Body of pancreas (tissue), 4 donors: ENCODE results near the gene PPIE. TPM values are rescaled to one million over a fixed set of nuclear protein-coding genes. Genes with fewer than 3 reads are reported as not detected.
"Not testable (repeated sequence)": the region's sequence is repeated elsewhere in the genome, so short reads cannot be mapped to it uniquely, and the experiment has no call there.

Source experiments
- ATAC-seq: fragments of 150-250 bp; one replicate; pipeline ENCODE4 v1.9.1; 2016
- DNase-seq, 4 donors: peaks; one replicate each; pipeline ENCODE4 v3.0.0-alpha.2; 2019
- H3K27ac ChIP-seq, 4 donors: fragments of 200-600 bp; sonication (generic); 1 replicate in 3 of 4; 2 replicates in 1 of 4; pipeline versions ENCODE4 v1.5.1 to v1.6.1; 2016 to 2019; ENCODE audit warnings: mild to moderate bottlenecking in 1 of 4, mixed read lengths in 1 of 4, moderate library complexity in 1 of 4
- H3K27me3 ChIP-seq, 2 donors: fragments of 200-600 bp; sonication (generic); one replicate each; pipeline ENCODE4 v1.6.0; 2016; ENCODE audit warnings: mild to moderate bottlenecking in 1 of 2
- H3K36me3 ChIP-seq, 2 donors: fragments of 200-600 bp; sonication (generic); replicated peaks in 1 of 2; 2 replicates each; pipeline ENCODE4 v1.5.1; 2016; ENCODE audit warnings: low read depth in 2 of 2; ENCODE audit not compliant: insufficient read depth in 1 of 2
- H3K4me1 ChIP-seq: fragments of 200-600 bp; sonication (generic); one replicate; pipeline ENCODE4 v1.6.0; 2016
- H3K4me3 ChIP-seq, 2 donors: fragments of 200-600 bp; sonication (generic); 1 replicate in 1 of 2; 2 replicates in 1 of 2; pipeline ENCODE4 v1.5.1; 2016 to 2019
- H3K9me3 ChIP-seq, 3 donors: fragments of 200-600 bp; sonication (generic); 1 replicate in 2 of 3; 2 replicates in 1 of 3; pipeline ENCODE4 v1.5.1; 2016
- POLR2A ChIP-seq, 3 donors: fragments of 450-650 bp; IDR thresholded peaks; one replicate each; pipeline ENCODE4 v1.6.1; 2016; ENCODE audit warnings: antibody characterized with exemption in 3 of 3, mild to moderate bottlenecking in 2 of 3
- WGBS, 2 donors: methylation state at CpG; one replicate each; pipeline ENCODE4 v1.1.5; 2017; 5-methylcytosine and 5-hydroxymethylcytosine counted together
- intact Hi-C: fragments of 100-400 bp; cut with DNase I; formaldehyde crosslinking; loops from one replicate; pipeline ENCODE4 v1.15.1; 2023
- total RNA-seq, 2 donors: library from RNA; depleted of rRNA; stranded (reverse); fragments of >200 nt; gene quantifications; one replicate each; pipeline ENCODE4 v1.1.0, GENCODE V29; 2016
- TF ChIP-seq, protein P1 (sequence below), 7 experiments: fragments of 450-650 bp in 4 of 7; fragments of 200-600 bp in 3 of 7; sonication (generic) in 3 of 7; IDR thresholded peaks; one replicate each; pipeline ENCODE4 v1.5.1; 2016 to 2019; ENCODE audit warnings: antibody characterized with exemption in 7 of 7

PPIE gene
- total RNA-seq, 2 donors from 2014 or later: 25.9 to 33.6 TPM

DNA sequence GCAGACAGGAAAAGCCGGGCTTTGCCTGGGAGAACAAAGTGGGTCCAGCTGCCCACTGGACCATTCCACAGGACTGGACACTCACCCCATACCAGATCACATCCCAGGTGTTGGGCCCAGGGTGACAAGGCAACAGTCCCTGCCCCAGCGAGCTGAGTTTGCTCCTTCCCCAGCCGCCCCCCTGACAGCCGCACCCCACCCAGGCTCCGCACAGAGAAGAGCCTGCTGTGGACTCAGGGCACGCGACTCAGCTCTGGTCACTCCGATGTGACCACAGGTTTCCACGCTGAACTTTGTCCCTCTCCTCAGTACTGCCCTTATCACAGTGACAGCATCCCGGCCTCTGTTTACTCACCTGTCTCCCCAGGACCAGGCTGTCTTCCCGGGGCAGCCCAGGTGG, 48.8 kb downstream of the PPIE start:
- no peaks in the 10 kb centered on the region for H3K36me3 ChIP-seq
- 45 to 65% methylated on average over 5 to 11 of the region's 11 CpGs for WGBS, 2 donors
- peaks cover 27% of the 10 kb centered on the region for H3K4me1 ChIP-seq
- intact Hi-C loops: no loop called here
- no peaks in the 10 kb centered on the region for H3K27me3 ChIP-seq
- TF ChIP-seq, protein P1, sequence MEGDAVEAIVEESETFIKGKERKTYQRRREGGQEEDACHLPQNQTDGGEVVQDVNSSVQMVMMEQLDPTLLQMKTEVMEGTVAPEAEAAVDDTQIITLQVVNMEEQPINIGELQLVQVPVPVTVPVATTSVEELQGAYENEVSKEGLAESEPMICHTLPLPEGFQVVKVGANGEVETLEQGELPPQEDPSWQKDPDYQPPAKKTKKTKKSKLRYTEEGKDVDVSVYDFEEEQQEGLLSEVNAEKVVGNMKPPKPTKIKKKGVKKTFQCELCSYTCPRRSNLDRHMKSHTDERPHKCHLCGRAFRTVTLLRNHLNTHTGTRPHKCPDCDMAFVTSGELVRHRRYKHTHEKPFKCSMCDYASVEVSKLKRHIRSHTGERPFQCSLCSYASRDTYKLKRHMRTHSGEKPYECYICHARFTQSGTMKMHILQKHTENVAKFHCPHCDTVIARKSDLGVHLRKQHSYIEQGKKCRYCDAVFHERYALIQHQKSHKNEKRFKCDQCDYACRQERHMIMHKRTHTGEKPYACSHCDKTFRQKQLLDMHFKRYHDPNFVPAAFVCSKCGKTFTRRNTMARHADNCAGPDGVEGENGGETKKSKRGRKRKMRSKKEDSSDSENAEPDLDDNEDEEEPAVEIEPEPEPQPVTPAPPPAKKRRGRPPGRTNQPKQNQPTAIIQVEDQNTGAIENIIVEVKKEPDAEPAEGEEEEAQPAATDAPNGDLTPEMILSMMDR (IDR thresholded peaks at IDR 0.05): no peak
- H3K27ac ChIP-seq: no peak overlapping the region
- DNase-seq (no peak), ATAC-seq (no peak)
- H3K9me3 ChIP-seq: no peaks in the 10 kb centered on the region
- H3K4me3 ChIP-seq: no peak overlapping the region

DNA sequence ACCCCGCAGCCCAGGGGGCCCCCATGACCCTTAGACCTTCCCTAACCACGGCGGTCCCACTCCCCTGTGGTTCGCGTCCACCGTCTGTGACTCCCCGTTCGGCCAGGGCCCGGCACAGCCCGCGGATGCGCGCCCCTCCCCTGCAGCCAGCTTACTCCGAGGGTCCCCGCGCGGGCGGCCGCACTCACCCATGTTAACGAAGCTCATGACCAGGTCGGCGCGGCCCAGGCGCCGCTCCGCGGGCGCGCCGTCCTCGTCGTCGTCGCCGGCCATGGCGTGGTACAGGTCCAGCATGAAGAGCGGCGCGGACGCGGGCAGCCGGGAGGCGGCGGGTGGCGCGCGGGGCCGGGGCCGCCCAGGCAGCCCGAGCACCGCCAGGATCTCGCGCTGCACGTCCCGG, 49.3 kb downstream of the PPIE start:
- H3K9me3 ChIP-seq, H3K36me3 ChIP-seq, H3K27ac ChIP-seq, H3K4me3 ChIP-seq, H3K27me3 ChIP-seq, intact Hi-C loops: not testable (repeated sequence)
- 3 to 30% methylated on average over 4 to 30 of the region's 55 CpGs for WGBS, 2 donors
- ATAC-seq (peak; percentile 21), DNase-seq (peak in 1 of 4 donors; percentile 30)
- H3K4me1 ChIP-seq: peaks cover 27% of the 10 kb centered on the region

DNA sequence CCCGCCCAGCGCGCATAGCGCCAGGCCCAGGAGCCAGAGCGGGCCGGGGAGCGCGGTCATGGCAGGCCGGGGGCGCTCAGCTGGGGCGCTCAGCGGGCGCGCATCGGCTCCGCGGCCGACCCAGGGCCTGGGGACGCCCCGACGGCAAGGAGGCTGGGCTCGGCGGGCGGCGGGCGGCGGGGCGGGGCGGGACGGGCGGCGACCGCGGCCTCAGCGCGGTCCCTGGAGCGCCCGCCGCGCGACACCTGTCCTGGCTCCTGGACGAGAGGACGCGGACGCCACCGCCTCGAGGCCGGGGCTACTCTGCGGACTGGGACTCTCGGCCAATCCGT, 49.7 kb downstream of the PPIE start:
- peak; percentile 43 for ATAC-seq
- peak overlapping the region in 1 of 2 donors; percentile 6 for H3K4me3 ChIP-seq

DNA sequence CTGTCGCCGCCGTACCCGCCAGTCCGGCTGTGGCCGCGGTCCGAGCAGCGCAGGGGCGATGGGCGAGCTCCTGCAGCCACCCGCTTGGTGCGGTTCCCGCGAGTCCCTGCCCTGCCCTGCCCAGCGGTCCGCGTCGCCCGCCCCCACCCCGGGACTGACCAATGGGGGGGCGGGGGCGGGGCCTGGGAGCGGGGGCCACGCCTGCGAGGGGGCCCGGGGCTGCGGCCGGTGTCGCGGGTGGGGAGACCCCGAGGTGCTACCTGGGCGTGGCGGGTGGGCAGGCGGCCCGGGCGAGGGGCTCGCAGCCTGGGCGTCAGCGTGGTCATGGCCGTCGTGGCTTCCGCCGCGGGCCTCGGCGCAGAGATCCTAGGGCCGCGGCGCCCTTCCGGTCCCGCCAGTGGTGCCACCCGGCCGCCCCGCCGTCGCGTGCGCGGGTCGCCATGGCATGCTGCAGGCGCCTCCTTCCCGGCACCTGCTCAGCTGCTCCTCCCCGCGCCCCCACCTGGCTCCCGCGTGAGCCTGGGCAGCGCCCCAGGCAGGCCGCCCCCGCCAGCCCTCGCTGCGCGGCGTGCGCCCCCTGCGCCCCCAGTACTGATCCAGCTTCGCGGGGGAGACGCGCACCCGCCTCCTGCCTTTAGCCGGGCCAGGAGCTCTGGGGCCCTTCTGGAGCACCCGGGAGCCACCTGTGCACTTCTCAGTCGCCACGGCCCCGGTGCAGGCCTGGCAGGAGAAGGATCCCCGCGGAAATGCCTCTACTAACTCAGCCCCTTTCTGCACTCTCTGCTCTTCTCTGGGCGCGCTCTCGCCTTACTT, 50.3 kb downstream of the PPIE start, which contains the start of gene BMP8B:
BMP8B (minus strand) TSS at position 108 of the 813 bp plus-strand sequence. CDS start 380 bp downstream, outside the sequence.
- DNase-seq (peak; percentile 77 to 85 (median 80)), ATAC-seq (peak; percentile 89)
- no peaks in the 10 kb centered on the region for H3K36me3 ChIP-seq
- no peaks in the 10 kb centered on the region for H3K9me3 ChIP-seq
- peak within 1 kb of the TSS; percentile 76 to 87 (median 78) for H3K27ac ChIP-seq
- WGBS, 2 donors: 1 to 40% methylated on average over 3 to 74 of the region's 91 CpGs
- H3K4me3 ChIP-seq: peak within 1 kb of the TSS; percentile 6 to 50
- peaks cover 27% of the 10 kb centered on the region for H3K4me1 ChIP-seq
- TF ChIP-seq, protein P1 (IDR thresholded peaks at IDR 0.05): no peak
- TF ChIP-seq POLR2A (IDR thresholded peaks at IDR 0.05): peak; percentile 43 to 52 (median 44)
- no peaks in the 10 kb centered on the region for H3K27me3 ChIP-seq
- intact Hi-C loops: no loop called here

More for the DNA sequence above, 49.7 kb downstream of the PPIE start:
- H3K27ac ChIP-seq: peak overlapping the region in 3 of 4 donors; percentile 77 to 87 (median 80)
- H3K36me3 ChIP-seq: no peaks in the 10 kb centered on the region
- H3K4me1 ChIP-seq: peaks cover 27% of the 10 kb centered on the region
- no peaks in the 10 kb centered on the region for H3K27me3 ChIP-seq
- DNase-seq: no peak
- intact Hi-C loops: no loop called here
- TF ChIP-seq POLR2A (IDR thresholded peaks at IDR 0.05): no peak
- TF ChIP-seq, protein P1 (IDR thresholded peaks at IDR 0.05): no peak
- 0% methylated on average over 7 of the region's 51 CpGs; no CpG with 5 or more reads in 1 of the 2 donors for WGBS, 2 donors
- no peaks in the 10 kb centered on the region for H3K9me3 ChIP-seq

DNA sequence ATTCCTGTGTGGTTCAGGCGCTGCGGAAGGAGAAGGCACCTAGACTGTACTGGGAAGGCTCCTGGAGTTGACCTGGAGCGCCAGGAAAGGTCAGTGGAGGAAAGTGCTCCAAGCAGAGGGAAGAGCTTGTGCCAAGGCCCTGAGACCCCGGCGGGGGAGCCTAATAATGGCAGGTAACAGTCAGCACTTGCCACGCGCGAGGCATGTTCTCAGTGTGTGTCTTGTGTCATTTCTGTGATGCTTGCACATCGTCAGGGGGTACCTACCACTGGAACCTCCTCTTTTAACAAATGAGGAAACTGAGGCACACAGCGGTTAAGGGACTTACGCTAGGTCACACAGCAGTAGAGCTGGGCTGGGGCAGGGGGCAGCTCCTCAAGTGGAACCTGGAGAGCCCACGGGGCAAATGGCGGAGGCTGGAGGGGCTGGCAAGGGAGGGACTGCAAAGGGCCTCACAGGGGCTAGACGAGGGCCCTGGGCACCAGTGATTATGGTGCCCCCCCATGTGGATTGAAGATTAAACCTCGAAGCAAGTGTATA, 51.0 kb downstream of the PPIE start:
- Histone ChIP-seq H3K4me1 (peaks cover 27% of the 10 kb centered on the region), H3K27ac (peak overlapping the region; percentile 76 to 87 (median 78)), H3K36me3 (no peaks in the 10 kb centered on the region), H3K27me3 (no peaks in the 10 kb centered on the region), H3K4me3 (peak overlapping the region; percentile 6 to 50), H3K9me3 (no peaks in the 10 kb centered on the region)
- DNase-seq (no peak), ATAC-seq (no peak)
- intact Hi-C loops: no loop called here
- 46 to 47% methylated on average over 12 to 15 of the region's 15 CpGs for WGBS, 2 donors
- no peak for TF ChIP-seq POLR2A (IDR thresholded peaks at IDR 0.05)
- TF ChIP-seq, protein P1 (IDR thresholded peaks at IDR 0.05): no peak
